ENCODE measurements around the gene NAT14. TPM values are rescaled to one million over a fixed set of nuclear protein-coding genes. Genes with fewer than 3 reads are reported as not detected.

Gene NAT14
- total RNA-seq, 1 experiment from 2014 or later: 55.3 TPM

GRCh38 chr19:55486971-55487923, 2.3 kb downstream of the NAT14 start:
- ATAC-seq: no peak

DNA sequence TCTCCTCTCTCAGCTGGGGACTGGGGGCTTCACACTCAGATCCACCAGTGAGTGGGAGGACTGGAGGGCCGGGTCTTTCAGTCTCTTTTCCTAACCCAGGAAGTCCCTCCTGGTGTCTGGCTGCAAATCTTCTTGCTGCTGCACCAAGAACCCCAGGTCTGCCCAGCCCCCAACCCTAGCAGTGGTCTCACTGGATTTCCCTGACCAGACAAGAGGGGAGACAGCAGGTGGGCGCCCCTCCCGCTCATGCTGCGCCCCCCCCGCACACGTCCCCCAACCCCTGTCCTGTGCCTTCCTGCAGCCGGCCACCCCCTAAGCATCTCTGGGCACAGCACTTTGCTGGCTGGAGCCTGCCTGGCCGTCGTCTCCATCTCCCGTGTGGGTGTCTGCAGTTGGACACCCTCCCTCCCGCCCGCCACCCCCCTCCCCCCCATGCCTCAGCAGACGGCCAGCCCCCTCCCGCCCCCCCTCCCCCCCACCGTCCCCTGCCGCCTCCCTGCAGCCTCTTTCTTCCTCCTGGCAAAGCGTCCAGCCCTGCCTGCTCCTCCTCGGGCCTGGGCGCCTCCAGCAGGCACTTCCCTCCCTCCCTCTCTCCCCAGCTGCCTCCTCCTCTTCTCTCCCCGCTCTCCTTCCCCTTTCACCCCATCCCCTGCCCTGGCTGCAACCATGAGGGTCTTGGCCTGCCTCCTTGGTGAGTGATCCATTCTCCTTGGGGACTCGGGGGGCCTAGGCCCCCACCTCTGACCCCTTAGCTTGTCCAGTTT, 3.1 kb downstream of the NAT14 start, which contains the start of gene SSC5D:
Gene SSC5D, plus strand, starts transcription at position 513 of the 764 bp plus-strand sequence. Its CDS starts 154 bp downstream, at position 667.
- Histone ChIP-seq H4K20me1 (ENCODE audit: insufficient read depth) (no peaks in the 10 kb centered on the region), H3K27me3 (ENCODE audit: insufficient read depth, low read length) (no peaks in the 10 kb centered on the region), H3K4me2 (ENCODE audit: low read length) (no peak within 1 kb of the TSS), H3K36me3 (ENCODE audit: control insufficient read depth in 1 of 2, insufficient read depth in 2 of 2, low read length in 2 of 2) (no peaks in the 10 kb centered on the region), H3K4me3 (replicated peaks in 1 of 2; ENCODE audit: low read depth in 1 of 2, low read length in 2 of 2) (no peak within 1 kb of the TSS), H3K9me2 (ENCODE audit: insufficient read depth) (no peaks in the 10 kb centered on the region), H3K9ac (ENCODE audit: low read length) (no peak within 1 kb of the TSS; the same call in 1 of the 2 replicates), H3K79me2 (ENCODE audit: insufficient read depth, low read length) (peaks cover 7% of the 10 kb centered on the region; the same call in 1 of the 2 replicates), H3K4me1 (ENCODE audit: control insufficient read depth in 1 of 2, insufficient read depth in 2 of 2, low read length in 2 of 2) (peaks cover 10 to 34% of the 10 kb centered on the region in 2 experiments; a peak in 3 of 4 replicates), H3K9me3 (ENCODE audit: control insufficient read depth in 1 of 2, insufficient read depth in 1 of 2, low read depth in 1 of 2, low read length in 2 of 2) (no peaks in the 10 kb centered on the region), H2AFZ (ENCODE audit: low read depth, low read length, poor library complexity, severe bottlenecking) (no peak within 1 kb of the TSS), H3K27ac (ENCODE audit: low read depth, low read length) (0 out of 2 replicates have a peak within 1 kb of the TSS, but pooled peaks have one; percentile 22)
- ATAC-seq: no peak
- no TSS peak for BruUV-seq (replicated peaks)
- no peak for DNase-seq (ENCODE audit: low read depth, low spot score)
- CTCF ChIA-PET: interaction anchor here (0.6 kb wide), 1 partner anchor 667 kb away, joined by 3 read pairs; no protein-coding TSS in a partner anchor
- RAD21 ChIA-PET (ENCODE audit: low non-redundant PET in 1 of 2, low total read pairs in 2 of 2, uncharacterized antibody in 2 of 2, unreplicated experiment in 2 of 2): no interaction called here
- POLR2A ChIA-PET: no interaction called here
- intact Hi-C loops (cut with micrococcal nuclease): no loop called here
- TF ChIP-seq SRF (IDR thresholded peaks at IDR 0.05; ENCODE audit: low read depth) (no peak), ELF1 (IDR thresholded peaks at IDR 0.05; ENCODE audit: borderline replicate concordance, low read depth) (no peak), JUND (IDR thresholded peaks at IDR 0.05) (no peak), FOSL1 (IDR thresholded peaks at IDR 0.05; ENCODE audit: low read depth) (no peak), ATF3 (IDR thresholded peaks at IDR 0.05) (no peak), ZBTB33 (IDR thresholded peaks at IDR 0.05; ENCODE audit: extremely low read depth, insufficient replicate concordance, low read length) (no peak), POLR2AphosphoS5 (IDR thresholded peaks at IDR 0.05; ENCODE audit: low read depth, low read length) (no peak), MAX (IDR thresholded peaks at IDR 0.05) (no peak), POLR2A (IDR thresholded peaks at IDR 0.05; ENCODE audit: borderline replicate concordance, extremely low read depth, insufficient read depth, insufficient read length) (no peak)
- TF ChIP-seq, protein P1, sequence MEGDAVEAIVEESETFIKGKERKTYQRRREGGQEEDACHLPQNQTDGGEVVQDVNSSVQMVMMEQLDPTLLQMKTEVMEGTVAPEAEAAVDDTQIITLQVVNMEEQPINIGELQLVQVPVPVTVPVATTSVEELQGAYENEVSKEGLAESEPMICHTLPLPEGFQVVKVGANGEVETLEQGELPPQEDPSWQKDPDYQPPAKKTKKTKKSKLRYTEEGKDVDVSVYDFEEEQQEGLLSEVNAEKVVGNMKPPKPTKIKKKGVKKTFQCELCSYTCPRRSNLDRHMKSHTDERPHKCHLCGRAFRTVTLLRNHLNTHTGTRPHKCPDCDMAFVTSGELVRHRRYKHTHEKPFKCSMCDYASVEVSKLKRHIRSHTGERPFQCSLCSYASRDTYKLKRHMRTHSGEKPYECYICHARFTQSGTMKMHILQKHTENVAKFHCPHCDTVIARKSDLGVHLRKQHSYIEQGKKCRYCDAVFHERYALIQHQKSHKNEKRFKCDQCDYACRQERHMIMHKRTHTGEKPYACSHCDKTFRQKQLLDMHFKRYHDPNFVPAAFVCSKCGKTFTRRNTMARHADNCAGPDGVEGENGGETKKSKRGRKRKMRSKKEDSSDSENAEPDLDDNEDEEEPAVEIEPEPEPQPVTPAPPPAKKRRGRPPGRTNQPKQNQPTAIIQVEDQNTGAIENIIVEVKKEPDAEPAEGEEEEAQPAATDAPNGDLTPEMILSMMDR (IDR thresholded peaks at IDR 0.05 in 2 of 3, conservative IDR thresholded peaks at IDR 0.05 in 1 of 3; ENCODE audit: borderline replicate concordance in 1 of 3, insufficient read depth in 1 of 3, low read depth in 2 of 3, low read length in 2 of 3): no peak

More at GRCh38 chr19:55486971-55487923, 2.3 kb downstream of the NAT14 start:
- DNase-seq (ENCODE audit: low read depth, low spot score): no peak
- no peaks in the 10 kb centered on the region for H3K27me3 ChIP-seq (ENCODE audit: insufficient read depth, low read length)
- no peak overlapping the region; the same call in 1 of the 2 replicates for H3K4me2 ChIP-seq (ENCODE audit: low read length)
- H3K4me1 ChIP-seq (ENCODE audit: control insufficient read depth in 1 of 2, insufficient read depth in 2 of 2, low read length in 2 of 2): peaks cover 10 to 34% of the 10 kb centered on the region in 2 experiments; a peak in 3 of 4 replicates
- BruUV-seq (replicated peaks): TSS peak; percentile 61
- POLR2A ChIA-PET: no interaction called here
- no peak overlapping the region for H2AFZ ChIP-seq (ENCODE audit: low read depth, low read length, poor library complexity, severe bottlenecking)
- TF ChIP-seq EZH2phosphoT487 (IDR thresholded peaks at IDR 0.05; ENCODE audit: borderline replicate concordance) (no peak), YY1 (IDR thresholded peaks at IDR 0.05; ENCODE audit: extremely low read depth, insufficient replicate concordance, low read depth, low read length) (no peak), SP1 (IDR thresholded peaks at IDR 0.05; ENCODE audit: low read depth) (no peak), CBX3 (IDR thresholded peaks at IDR 0.05; ENCODE audit: low read depth) (no peak)
- CTCF ChIA-PET: interaction anchor here (1.4 kb wide), 1 partner anchor 17 kb away, joined by 4 read pairs; no protein-coding TSS in a partner anchor
- peak overlapping the region; percentile 35; the same call in 1 of the 2 replicates for H3K27ac ChIP-seq (ENCODE audit: low read depth, low read length)
- no peaks in the 10 kb centered on the region for H3K9me2 ChIP-seq (ENCODE audit: insufficient read depth)
- no peaks in the 10 kb centered on the region for H3K9me3 ChIP-seq (ENCODE audit: control insufficient read depth in 1 of 2, insufficient read depth in 1 of 2, low read depth in 1 of 2, low read length in 2 of 2)
- no peak overlapping the region for H3K4me3 ChIP-seq (replicated peaks in 1 of 2; ENCODE audit: low read depth in 1 of 2, low read length in 2 of 2)
- RAD21 ChIA-PET (ENCODE audit: low non-redundant PET in 1 of 2, low total read pairs in 2 of 2, uncharacterized antibody in 2 of 2, unreplicated experiment in 2 of 2): no interaction called here
- intact Hi-C loops (cut with micrococcal nuclease): no loop called here
- H4K20me1 ChIP-seq (ENCODE audit: insufficient read depth): no peaks in the 10 kb centered on the region
- no peak overlapping the region; the same call in 1 of the 2 replicates for H3K9ac ChIP-seq (ENCODE audit: low read length)
- peaks cover 7% of the 10 kb centered on the region; the same call in 1 of the 2 replicates for H3K79me2 ChIP-seq (ENCODE audit: insufficient read depth, low read length)
- H3K36me3 ChIP-seq (ENCODE audit: control insufficient read depth in 1 of 2, insufficient read depth in 2 of 2, low read length in 2 of 2): no peaks in the 10 kb centered on the region
